IMR-90 (cell line): ENCODE results near the gene MAPK1.
"Not testable (repeated sequence)": the region's sequence is repeated elsewhere in the genome, so short reads cannot be mapped to it uniquely, and the experiment has no call there.

Experiments
- BHLHE40 ChIP-seq: fragments of 150-350 bp; IDR thresholded peaks from 2 replicates; pipeline ENCODE4 v1.6.1; 2016; ENCODE audit warnings: mild to moderate bottlenecking, low read depth, low read length
- CEBPB ChIP-seq: IDR thresholded peaks from 2 replicates; pipeline ENCODE4 v1.6.1; 2012; ENCODE audit warnings: low read depth, low read length, improper control_type of control experiment
- CHD1 ChIP-seq: IDR thresholded peaks from 2 replicates; pipeline ENCODE4 v1.6.1; 2012; ENCODE audit warnings: low read depth, low read length, improper control_type of control experiment
- CTCF ChIP-seq: conservative IDR thresholded peaks from 2 replicates; pipeline ENCODE4 v1.5.1; 2012; ENCODE audit warnings: mild to moderate bottlenecking, low read depth, low read length, improper control_type of control experiment
- FOS ChIP-seq: fragments of 150-350 bp; IDR thresholded peaks from 2 replicates; pipeline ENCODE4 v1.6.1; 2016; ENCODE audit warnings: low read depth, low read length
- MAZ ChIP-seq: IDR thresholded peaks from 2 replicates; pipeline ENCODE4 v1.6.1; 2012; ENCODE audit warnings: low read depth, mild to moderate bottlenecking, low read length, improper control_type of control experiment, moderate library complexity, borderline replicate concordance
- MXI1 ChIP-seq: IDR thresholded peaks from 2 replicates; pipeline ENCODE4 v1.6.1; 2012; ENCODE audit warnings: low read depth, mild to moderate bottlenecking, low read length, moderate library complexity, borderline replicate concordance
- NFE2L2 ChIP-seq: fragments of 150-350 bp; IDR thresholded peaks from 2 replicates; pipeline ENCODE4 v1.6.1; 2016; ENCODE audit warnings: low read depth, mild to moderate bottlenecking, low read length
- POLR2A ChIP-seq: IDR thresholded peaks from 2 replicates; pipeline ENCODE4 v1.6.1; 2012; ENCODE audit warnings: mild to moderate bottlenecking, low read depth, low read length
- RAD21 ChIP-seq: IDR thresholded peaks from 2 replicates; pipeline ENCODE4 v1.6.1; 2012; ENCODE audit warnings: low read length, improper control_type of control experiment
- RFX5 ChIP-seq: IDR thresholded peaks from 2 replicates; pipeline ENCODE4 v1.8.0; 2012; ENCODE audit warnings: low read depth, mild to moderate bottlenecking, low read length, moderate library complexity
- SMC3 ChIP-seq: fragments of 150-350 bp; IDR thresholded peaks from 2 replicates; pipeline ENCODE4 v1.6.1; 2016; ENCODE audit warnings: low read depth, mild to moderate bottlenecking, antibody characterized with exemption, low read length, moderate library complexity
- TF ChIP-seq, protein P1 (sequence below): fragments of 150-350 bp; IDR thresholded peaks from 2 replicates; pipeline ENCODE4 v1.6.1; 2017; ENCODE audit warnings: mild to moderate bottlenecking, antibody characterized with exemption, low read length, low read depth

DNA sequence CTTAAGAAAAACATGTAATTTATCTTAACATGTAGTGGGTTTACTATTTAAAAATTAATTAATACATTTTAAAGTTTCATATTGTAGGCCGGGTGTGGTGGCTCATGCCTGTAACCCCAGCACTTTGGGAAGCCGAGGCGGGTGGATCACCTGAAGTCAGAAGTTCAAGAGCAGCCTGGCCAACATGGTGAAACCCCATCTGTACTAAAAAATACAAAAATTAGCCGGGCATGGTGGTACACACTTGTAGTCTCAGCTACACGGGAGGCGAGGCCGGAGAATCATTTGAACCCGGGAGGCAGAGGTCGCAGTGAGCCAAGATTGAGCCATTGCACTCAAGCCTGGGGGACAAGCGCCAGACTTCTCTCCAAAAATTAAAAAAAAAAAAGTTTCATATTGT lies 73.7 kb downstream of the MAPK1 start:
- not testable (repeated sequence) for TF ChIP-seq RFX5, CTCF, POLR2A, BHLHE40, MXI1, NFE2L2, RAD21, SMC3, FOS, CHD1, MAZ, CEBPB
- TF ChIP-seq, protein P1, sequence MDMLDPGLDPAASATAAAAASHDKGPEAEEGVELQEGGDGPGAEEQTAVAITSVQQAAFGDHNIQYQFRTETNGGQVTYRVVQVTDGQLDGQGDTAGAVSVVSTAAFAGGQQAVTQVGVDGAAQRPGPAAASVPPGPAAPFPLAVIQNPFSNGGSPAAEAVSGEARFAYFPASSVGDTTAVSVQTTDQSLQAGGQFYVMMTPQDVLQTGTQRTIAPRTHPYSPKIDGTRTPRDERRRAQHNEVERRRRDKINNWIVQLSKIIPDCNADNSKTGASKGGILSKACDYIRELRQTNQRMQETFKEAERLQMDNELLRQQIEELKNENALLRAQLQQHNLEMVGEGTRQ: not testable (repeated sequence)
